ENCODE results near the gene STOML1. TPM values are rescaled to one million over a fixed set of nuclear protein-coding genes. Genes with fewer than 3 reads are reported as not detected.
A peak's percentile ranks its signal among the peaks of the same experiment; 100 is the strongest.

STOML1 gene
- total RNA-seq, 1 experiment from 2014 or later, result 5.0 TPM

DNA sequence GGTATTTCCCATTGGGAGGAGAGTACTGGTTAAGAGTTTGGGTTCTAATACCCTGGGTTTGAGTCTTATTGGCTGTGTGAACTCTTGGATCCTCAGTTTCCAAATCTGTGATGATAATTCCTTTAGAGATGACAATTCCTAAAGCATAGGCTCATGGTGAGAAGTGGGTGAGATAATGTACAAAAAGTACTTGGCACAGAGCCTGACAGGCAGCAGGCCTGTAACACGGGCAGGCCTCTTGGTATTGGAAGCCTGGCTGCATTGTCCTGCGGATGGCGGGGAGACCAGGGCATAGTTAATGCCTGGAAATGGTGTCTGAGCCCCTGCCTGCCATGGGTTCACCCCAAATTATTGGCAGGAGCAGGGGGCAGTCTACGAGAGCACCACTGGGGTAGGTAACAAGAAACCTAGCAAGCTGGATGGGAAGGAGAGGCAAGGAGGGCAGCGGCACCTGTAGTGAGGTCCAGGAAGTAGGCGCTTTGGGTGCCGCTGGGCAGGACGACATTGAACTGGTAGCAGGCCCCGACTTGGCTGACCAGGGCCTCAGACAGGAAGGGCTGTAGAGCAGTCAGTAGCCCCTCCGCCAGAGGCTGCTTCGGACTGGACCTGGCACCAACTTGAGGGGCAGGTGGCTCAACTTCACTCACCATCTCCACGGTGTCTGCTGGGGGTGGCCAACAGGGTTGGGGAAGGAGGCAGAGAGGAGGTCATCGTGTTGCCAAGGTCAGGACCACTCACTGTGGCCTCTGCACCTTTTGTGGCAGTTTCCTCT lies 7.7 kb downstream of the STOML1 start:
- peak overlapping the region; percentile 52; the same call in 1 of the 2 replicates for H3K27ac ChIP-seq (ENCODE audit: low read depth, low read length)
- no peak for DNase-seq (ENCODE audit: low read depth, low spot score)

More for the DNA sequence above, 7.7 kb downstream of the STOML1 start:
- BruUV-seq (replicated peaks), result no TSS peak
- H3K27me3 ChIP-seq (ENCODE audit: insufficient read depth, low read length), result no peaks in the 10 kb centered on the region
- POLR2A ChIA-PET, result interaction anchor here (1.8 kb wide), 1 partner anchor 10 kb away, joined by 7 read pairs; the partner anchor contains the start of gene PML
- no peak overlapping the region for H3K9ac ChIP-seq (ENCODE audit: low read length)
- no peaks in the 10 kb centered on the region for H3K9me3 ChIP-seq (ENCODE audit: control insufficient read depth in 1 of 2, insufficient read depth in 1 of 2, low read depth in 1 of 2, low read length in 2 of 2)
- no peak overlapping the region for H3K4me3 ChIP-seq (replicated peaks in 1 of 2; ENCODE audit: low read depth in 1 of 2, low read length in 2 of 2)
- CTCF ChIA-PET, result interaction anchor here (1.6 to 3.2 kb wide), 2 partner anchors 11 to 52 kb away, joined by 4 to 14 read pairs; no protein-coding TSS in a partner anchor
- H2AFZ ChIP-seq (ENCODE audit: low read depth, low read length, poor library complexity, severe bottlenecking), result no peak overlapping the region
- RAD21 ChIA-PET (ENCODE audit: low non-redundant PET in 1 of 2, low total read pairs in 2 of 2, uncharacterized antibody in 2 of 2, unreplicated experiment in 2 of 2), result no interaction called here
- H3K36me3 ChIP-seq (ENCODE audit: control insufficient read depth in 1 of 2, insufficient read depth in 2 of 2, low read length in 2 of 2), result no peaks in the 10 kb centered on the region
- TF ChIP-seq, protein P1, sequence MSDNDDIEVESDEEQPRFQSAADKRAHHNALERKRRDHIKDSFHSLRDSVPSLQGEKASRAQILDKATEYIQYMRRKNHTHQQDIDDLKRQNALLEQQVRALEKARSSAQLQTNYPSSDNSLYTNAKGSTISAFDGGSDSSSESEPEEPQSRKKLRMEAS (IDR thresholded peaks at IDR 0.05), result no peak
- TF ChIP-seq CBX3 (IDR thresholded peaks at IDR 0.05; ENCODE audit: low read depth), result no peak
- no peak for TF ChIP-seq EGR1 (IDR thresholded peaks at IDR 0.05; ENCODE audit: low read depth)
- TF ChIP-seq, protein P2, sequence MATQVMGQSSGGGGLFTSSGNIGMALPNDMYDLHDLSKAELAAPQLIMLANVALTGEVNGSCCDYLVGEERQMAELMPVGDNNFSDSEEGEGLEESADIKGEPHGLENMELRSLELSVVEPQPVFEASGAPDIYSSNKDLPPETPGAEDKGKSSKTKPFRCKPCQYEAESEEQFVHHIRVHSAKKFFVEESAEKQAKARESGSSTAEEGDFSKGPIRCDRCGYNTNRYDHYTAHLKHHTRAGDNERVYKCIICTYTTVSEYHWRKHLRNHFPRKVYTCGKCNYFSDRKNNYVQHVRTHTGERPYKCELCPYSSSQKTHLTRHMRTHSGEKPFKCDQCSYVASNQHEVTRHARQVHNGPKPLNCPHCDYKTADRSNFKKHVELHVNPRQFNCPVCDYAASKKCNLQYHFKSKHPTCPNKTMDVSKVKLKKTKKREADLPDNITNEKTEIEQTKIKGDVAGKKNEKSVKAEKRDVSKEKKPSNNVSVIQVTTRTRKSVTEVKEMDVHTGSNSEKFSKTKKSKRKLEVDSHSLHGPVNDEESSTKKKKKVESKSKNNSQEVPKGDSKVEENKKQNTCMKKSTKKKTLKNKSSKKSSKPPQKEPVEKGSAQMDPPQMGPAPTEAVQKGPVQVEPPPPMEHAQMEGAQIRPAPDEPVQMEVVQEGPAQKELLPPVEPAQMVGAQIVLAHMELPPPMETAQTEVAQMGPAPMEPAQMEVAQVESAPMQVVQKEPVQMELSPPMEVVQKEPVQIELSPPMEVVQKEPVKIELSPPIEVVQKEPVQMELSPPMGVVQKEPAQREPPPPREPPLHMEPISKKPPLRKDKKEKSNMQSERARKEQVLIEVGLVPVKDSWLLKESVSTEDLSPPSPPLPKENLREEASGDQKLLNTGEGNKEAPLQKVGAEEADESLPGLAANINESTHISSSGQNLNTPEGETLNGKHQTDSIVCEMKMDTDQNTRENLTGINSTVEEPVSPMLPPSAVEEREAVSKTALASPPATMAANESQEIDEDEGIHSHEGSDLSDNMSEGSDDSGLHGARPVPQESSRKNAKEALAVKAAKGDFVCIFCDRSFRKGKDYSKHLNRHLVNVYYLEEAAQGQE (IDR thresholded peaks at IDR 0.05; ENCODE audit: low read depth), result no peak
- peaks cover 28 to 50% of the 10 kb centered on the region in 2 experiments for H3K4me1 ChIP-seq (ENCODE audit: control insufficient read depth in 1 of 2, insufficient read depth in 2 of 2, low read length in 2 of 2)
- no peak overlapping the region for H3K4me2 ChIP-seq (ENCODE audit: low read length)
- H4K20me1 ChIP-seq (ENCODE audit: insufficient read depth), result no peaks in the 10 kb centered on the region
- intact Hi-C loops (cut with micrococcal nuclease), result no loop called here
- no peaks in the 10 kb centered on the region for H3K79me2 ChIP-seq (ENCODE audit: insufficient read depth, low read length)
- H3K9me2 ChIP-seq (ENCODE audit: insufficient read depth), result no peaks in the 10 kb centered on the region
- no peak for ATAC-seq

All from HCT116 (cell line).